ENCODE measurements around the gene PCDH1.
"Not testable (repeated sequence)": the region's sequence is repeated elsewhere in the genome, so short reads cannot be mapped to it uniquely, and the experiment has no call there.

GRCh38 chr5:141890429-141890828, 12.2 kb upstream of the PCDH1 start:
- TF ChIP-seq POLR2A, CTCF (IDR thresholded peaks at IDR 0.05): not testable (repeated sequence)

Measured in heart left ventricle (tissue), 13 donors.